DMS79 (cell line): Measurements from ENCODE around the gene SLC25A52.
"Not testable (repeated sequence)": the region's sequence is repeated elsewhere in the genome, so short reads cannot be mapped to it uniquely, and the experiment has no call there.

Source experiments
- DNase-seq: peaks from one replicate; lab custom pipeline; 2025; lab: John Stamatoyannopoulos, UW

Gene SLC25A52

GRCh38 chr18:31760695-31761094 is at the start of gene SLC25A52:
Gene SLC25A52 (minus strand): TSS chr18:31760880. CDS start chr18:31760661, 219 bp downstream.
- no peak for DNase-seq

GRCh38 chr18:31809049-31809448 is 48.4 kb upstream of the SLC25A52 start:
- DNase-seq, result not testable (repeated sequence)

- DNase-seq, result no peak
Measured at GRCh38 chr18:31801078-31801477, 40.4 kb upstream of the SLC25A52 start.

GRCh38 chr18:31799257-31799656 is 38.6 kb upstream of the SLC25A52 start:
- DNase-seq, result not testable (repeated sequence)

- DNase-seq, result no peak
Measured at GRCh38 chr18:31798399-31798798, 37.7 kb upstream of the SLC25A52 start.

GRCh38 chr18:31795747-31796146 is 35.1 kb upstream of the SLC25A52 start:
- DNase-seq, result no peak

- no peak for DNase-seq
Measured at GRCh38 chr18:31793531-31793930, 32.9 kb upstream of the SLC25A52 start.

GRCh38 chr18:31792580-31792911 is 31.9 kb upstream of the SLC25A52 start:
- DNase-seq, result no peak

GRCh38 chr18:31791817-31792579 is 31.3 kb upstream of the SLC25A52 start:
- DNase-seq, result no peak

- no peak for DNase-seq
Measured at GRCh38 chr18:31789409-31789808, 28.7 kb upstream of the SLC25A52 start.

- DNase-seq, result no peak
Measured at GRCh38 chr18:31783059-31783458, 22.4 kb upstream of the SLC25A52 start.

GRCh38 chr18:31778391-31778950 is 17.8 kb upstream of the SLC25A52 start:
- DNase-seq, result no peak

- no peak for DNase-seq
Measured at GRCh38 chr18:31776093-31776492, 15.4 kb upstream of the SLC25A52 start.

- no peak for DNase-seq
Measured at GRCh38 chr18:31774962-31775361, 14.3 kb upstream of the SLC25A52 start.

- DNase-seq, result no peak
Measured at GRCh38 chr18:31774477-31774785, 13.8 kb upstream of the SLC25A52 start.

GRCh38 chr18:31773774-31774476 is 13.2 kb upstream of the SLC25A52 start:
- DNase-seq, result no peak

GRCh38 chr18:31772699-31773098 is 12.0 kb upstream of the SLC25A52 start:
- no peak for DNase-seq

- no peak for DNase-seq
Measured at GRCh38 chr18:31750273-31750672, 10.4 kb downstream of the SLC25A52 start.

GRCh38 chr18:31746396-31746795 is 14.3 kb downstream of the SLC25A52 start:
- no peak for DNase-seq

GRCh38 chr18:31744321-31745067 is 16.2 kb downstream of the SLC25A52 start:
- no peak for DNase-seq

- DNase-seq, result not testable (repeated sequence)
Measured at GRCh38 chr18:31743600-31743999, 17.1 kb downstream of the SLC25A52 start.

- DNase-seq, result no peak
Measured at GRCh38 chr18:31741097-31741735, 19.5 kb downstream of the SLC25A52 start.
